CD4-positive, CD25-positive, alpha-beta regulatory T cell (primary cell): Measurements from ENCODE around the gene MAZ. TPM values are rescaled to one million over a fixed set of nuclear protein-coding genes. Genes with fewer than 3 reads are reported as not detected.
"Not testable (repeated sequence)": the region's sequence is repeated elsewhere in the genome, so short reads cannot be mapped to it uniquely, and the experiment has no call there.

Experiments used
- ATAC-seq, 2 donors: fragments of 150-1000 bp; cut with Tn5 transposase; one replicate each; pipeline ENCODE4 v1.10.0; 2021; ENCODE audit warnings: low read depth in 2 of 2, moderate number of reproducible peaks in 2 of 2, moderate library complexity in 1 of 2
- DNase-seq, 3 donors: peaks; one replicate each; pipeline versions ENCODE4 v3.0.0 to v3.0.0-alpha.2; 2012 to 2022; ENCODE audit warnings: mixed read lengths in 1 of 3
- H3K27ac ChIP-seq: one replicate; pipeline ENCODE4 v1.7.0; 2013; ENCODE audit warnings: mild to moderate bottlenecking, low read length; ENCODE audit not compliant: insufficient read depth, poor library complexity, severe bottlenecking
- H3K27me3 ChIP-seq: one replicate; pipeline ENCODE4 v1.7.0; 2013; ENCODE audit warnings: low read length; ENCODE audit not compliant: control insufficient read depth, insufficient read depth
- H3K36me3 ChIP-seq: one replicate; pipeline ENCODE4 v1.7.0; 2013; ENCODE audit warnings: mild to moderate bottlenecking, low read length, moderate library complexity; ENCODE audit not compliant: control insufficient read depth, insufficient read depth
- H3K4me1 ChIP-seq: 2 replicates; pipeline ENCODE4 v1.7.0; 2013; ENCODE audit warnings: mild to moderate bottlenecking, low read length; ENCODE audit not compliant: insufficient read depth, control insufficient read depth, poor library complexity, severe bottlenecking
- H3K4me3 ChIP-seq: one replicate; pipeline ENCODE4 v1.7.0; 2013; ENCODE audit warnings: low read depth, mild to moderate bottlenecking, low read length, moderate library complexity
- H3K9me3 ChIP-seq, 2 experiments: 1 replicate in 1 of 2; 2 replicates in 1 of 2; pipeline ENCODE4 v1.7.0; 2013; ENCODE audit warnings: low read length in 2 of 2, mild to moderate bottlenecking in 1 of 2, moderate library complexity in 1 of 2; ENCODE audit not compliant: control insufficient read depth in 2 of 2
- H3K27ac Mint-ChIP-seq, 3 donors: one replicate each; pipeline ENCODE4 v1.8.0; 2020 to 2022; ENCODE audit warnings: mild to moderate bottlenecking in 3 of 3, mixed read lengths in 3 of 3, moderate library complexity in 2 of 3
- H3K27me3 Mint-ChIP-seq: one replicate; pipeline ENCODE4 v1.8.0; 2022; ENCODE audit warnings: mild to moderate bottlenecking, mixed read lengths
- H3K36me3 Mint-ChIP-seq: one replicate; pipeline ENCODE4 v1.8.0; 2020; ENCODE audit warnings: mixed read lengths
- H3K4me1 Mint-ChIP-seq, 4 donors: one replicate each; pipeline ENCODE4 v1.8.0; 2020 to 2022; ENCODE audit warnings: mixed read lengths in 4 of 4, mild to moderate bottlenecking in 1 of 4
- H3K4me3 Mint-ChIP-seq, 4 donors: one replicate each; pipeline ENCODE4 v1.8.0; 2020 to 2022; ENCODE audit warnings: mild to moderate bottlenecking in 4 of 4, mixed read lengths in 4 of 4, moderate library complexity in 3 of 4
- H3K9me3 Mint-ChIP-seq, 7 donors: one replicate each; pipeline ENCODE4 v1.8.0; 2020 to 2022; ENCODE audit warnings: mixed read lengths in 7 of 7, mild to moderate bottlenecking in 3 of 7, moderate library complexity in 2 of 7
- polyA plus RNA-seq, 4 donors: library from polyadenylated mRNA; unstranded; fragments of 300-500 nt; fragmentation: Illumina TruSeq; gene quantifications; one replicate each; pipeline ENCODE4 v1.2.3, GENCODE V29; 2021
- total RNA-seq: library from RNA; stranded (reverse); gene quantifications from one replicate; pipeline ENCODE4 v1.2.3, GENCODE V29; 2022

Gene MAZ
- total and polyA plus RNA-seq, 5 donors from 2014 or later, result 36.9 to 224 (median 47.0) TPM

DNA sequence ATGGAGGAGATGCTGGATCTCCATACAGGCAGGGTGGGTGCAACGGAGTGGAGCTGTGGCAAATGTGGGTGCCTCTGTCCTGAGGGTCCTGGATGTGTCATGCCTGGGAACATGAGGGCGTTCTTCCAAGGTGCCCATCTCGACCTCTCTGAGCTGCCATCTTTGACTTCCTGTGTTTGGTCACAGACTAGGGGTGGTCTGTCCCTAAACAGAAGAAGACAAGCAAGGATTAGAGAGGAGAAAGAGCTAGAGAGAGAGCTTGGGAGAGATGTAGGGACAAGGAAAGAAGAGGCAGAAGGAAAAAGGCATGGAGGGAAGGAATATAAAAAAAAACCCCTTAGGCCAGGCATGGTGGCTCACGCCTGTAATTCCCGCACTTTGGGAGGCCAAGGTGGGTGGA, 31.6 kb upstream of the MAZ start:
- Histone ChIP-seq H3K9me3 (no peaks in the 10 kb centered on the region), H3K27me3 (no peaks in the 10 kb centered on the region), H3K27ac (no peak overlapping the region), H3K4me1 (no peaks in the 10 kb centered on the region), H3K4me3 (no peak overlapping the region), H3K36me3 (no peaks in the 10 kb centered on the region)
- Mint-ChIP-seq H3K27ac (peak overlapping the region in 2 of 3 donors; percentile 76 to 91), H3K27me3 (peaks cover 10% of the 10 kb centered on the region), H3K4me1 (peaks cover 0 to 16% (median 4%) of the 10 kb centered on the region in 4 donors), H3K9me3 (peaks cover 0 to 3% (median 0%) of the 10 kb centered on the region in 7 donors), H3K4me3 (no peak overlapping the region), H3K36me3 (no peaks in the 10 kb centered on the region)
- no peak for ATAC-seq
- DNase-seq, result no peak

DNA sequence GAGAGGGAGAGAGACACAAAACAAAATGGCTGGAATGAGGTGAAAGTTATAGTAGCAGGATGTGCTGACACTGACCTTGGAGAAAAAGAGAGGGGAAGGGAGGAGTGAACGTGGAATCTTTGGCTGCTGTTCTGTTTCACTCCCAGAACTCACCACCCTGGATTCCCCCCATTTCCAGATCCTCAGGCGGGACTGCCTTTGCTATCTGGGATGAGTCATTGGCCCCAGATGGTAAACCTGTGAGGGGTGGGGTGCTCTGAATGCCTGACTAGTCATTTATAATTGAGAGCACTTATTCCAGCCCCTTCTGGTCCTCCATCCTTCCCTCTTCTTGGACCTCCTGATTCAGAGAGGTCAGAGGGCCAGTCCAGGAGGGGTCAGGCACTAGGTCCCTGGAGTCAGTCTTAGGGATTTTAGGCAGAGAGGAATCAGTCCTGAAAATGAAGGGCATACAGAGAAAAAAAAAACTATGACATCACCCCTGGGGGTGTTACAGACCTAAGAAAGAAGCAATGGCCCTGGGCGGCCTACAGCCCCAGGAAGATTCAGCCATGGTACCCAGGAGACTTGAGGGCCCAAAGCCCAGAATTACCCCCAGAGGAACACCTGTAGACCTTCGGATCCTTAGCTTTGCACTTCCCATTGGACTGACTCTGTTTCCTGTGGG, 30.5 kb upstream of the MAZ start:
- Histone ChIP-seq H3K27me3 (no peaks in the 10 kb centered on the region), H3K4me3 (no peak overlapping the region), H3K27ac (no peak overlapping the region), H3K36me3 (no peaks in the 10 kb centered on the region), H3K9me3 (no peaks in the 10 kb centered on the region), H3K4me1 (no peaks in the 10 kb centered on the region)
- peaks cover 0 to 11% (median 1%) of the 10 kb centered on the region in 4 donors for H3K4me1 Mint-ChIP-seq
- H3K27me3 Mint-ChIP-seq, result peaks cover 10% of the 10 kb centered on the region
- no peak for ATAC-seq
- H3K4me3 Mint-ChIP-seq, result no peak overlapping the region
- H3K9me3 Mint-ChIP-seq, result peaks cover 0 to 3% (median 0%) of the 10 kb centered on the region in 7 donors
- no peak for DNase-seq
- H3K27ac Mint-ChIP-seq, result no peak overlapping the region
- H3K36me3 Mint-ChIP-seq, result no peaks in the 10 kb centered on the region

DNA sequence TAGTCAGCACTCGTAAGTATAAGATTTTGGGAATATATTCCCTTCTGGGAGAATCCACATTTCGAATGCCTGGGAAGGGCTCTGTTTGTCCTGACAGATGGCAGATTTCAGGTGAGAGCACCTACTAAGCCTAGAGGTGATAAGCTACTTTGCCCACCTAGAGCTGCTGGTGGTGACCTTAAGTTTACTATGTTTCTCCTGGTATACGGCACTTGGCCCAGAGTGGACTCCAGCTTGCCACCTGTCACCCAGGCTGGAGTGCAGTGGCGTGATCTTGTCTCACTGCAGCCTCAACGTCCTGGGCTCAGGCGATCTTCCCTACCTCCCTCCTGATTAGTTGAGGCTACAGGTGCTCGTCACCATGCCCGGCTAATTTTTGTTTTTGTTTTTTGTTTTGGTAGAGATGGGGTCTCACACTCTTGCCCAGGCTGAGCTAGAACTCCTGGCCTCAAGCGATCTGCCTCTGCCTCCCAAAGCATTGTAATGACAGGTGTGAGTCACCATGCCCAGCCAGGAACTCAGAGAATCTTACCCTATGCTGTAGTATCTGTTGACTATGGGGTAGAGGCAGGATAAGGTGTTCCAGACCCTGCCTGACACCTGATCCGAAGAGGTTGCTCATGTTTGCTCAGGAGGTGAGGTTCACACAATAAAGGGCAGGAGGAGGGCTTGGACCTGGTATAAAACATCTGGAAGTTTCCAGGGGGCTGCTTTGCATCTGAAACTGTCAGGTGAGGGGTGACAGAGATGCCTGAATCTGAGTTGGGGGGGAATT, 28.6 kb upstream of the MAZ start, which contains the start of gene ZG16:
ZG16 (plus strand) TSS at position 681 of the 775 bp plus-strand sequence. CDS start 1,011 bp downstream, outside the sequence.
- Histone ChIP-seq H3K36me3 (no peaks in the 10 kb centered on the region), H3K9me3 (no peaks in the 10 kb centered on the region), H3K4me3 (no peak within 1 kb of the TSS), H3K27me3 (peaks cover 2% of the 10 kb centered on the region), H3K4me1 (no peaks in the 10 kb centered on the region), H3K27ac (no peak within 1 kb of the TSS)
- H3K4me1 Mint-ChIP-seq, result peaks cover 0 to 11% (median 3%) of the 10 kb centered on the region in 4 donors
- H3K36me3 Mint-ChIP-seq, result no peaks in the 10 kb centered on the region
- DNase-seq (no peak), ATAC-seq (no peak)
- H3K27ac Mint-ChIP-seq, result peak within 1 kb of the TSS in 2 of 3 donors; percentile 17 to 65
- no peak within 1 kb of the TSS for H3K4me3 Mint-ChIP-seq
- peaks cover 0 to 2% (median 0%) of the 10 kb centered on the region in 7 donors for H3K9me3 Mint-ChIP-seq
- H3K27me3 Mint-ChIP-seq, result peaks cover 11% of the 10 kb centered on the region

DNA sequence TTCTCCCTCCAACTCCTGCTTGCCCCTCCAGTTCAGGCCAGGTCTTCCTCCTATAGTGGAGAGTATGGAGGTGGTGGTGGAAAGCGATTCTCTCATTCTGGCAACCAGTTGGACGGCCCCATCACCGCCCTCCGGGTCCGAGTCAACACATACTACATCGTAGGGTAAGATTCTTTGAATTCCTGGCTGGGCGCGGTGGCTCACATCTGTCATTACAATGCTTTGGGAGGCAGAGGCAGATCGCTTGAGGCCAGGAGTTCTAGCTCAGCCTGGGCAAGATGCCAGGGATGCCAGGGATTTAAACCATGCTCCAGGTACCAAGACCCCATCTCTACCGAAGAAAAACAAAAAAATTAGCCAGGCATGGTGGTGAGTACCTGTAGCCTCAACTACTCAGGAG, 26.9 kb upstream of the MAZ start:
- no peak overlapping the region for H3K4me3 ChIP-seq
- no peak for ATAC-seq
- no peak for DNase-seq
- peaks cover 21% of the 10 kb centered on the region for H3K27me3 Mint-ChIP-seq
- H3K36me3 ChIP-seq, result no peaks in the 10 kb centered on the region
- H3K4me3 Mint-ChIP-seq, result no peak overlapping the region
- no peaks in the 10 kb centered on the region for H3K9me3 Mint-ChIP-seq
- H3K4me1 Mint-ChIP-seq, result peaks cover 3 to 17% (median 9%) of the 10 kb centered on the region in 4 donors
- H3K36me3 Mint-ChIP-seq, result no peaks in the 10 kb centered on the region
- H3K27ac ChIP-seq, result no peak overlapping the region
- H3K27ac Mint-ChIP-seq, result no peak overlapping the region
- H3K4me1 ChIP-seq, result peaks cover 3% of the 10 kb centered on the region
- no peaks in the 10 kb centered on the region for H3K9me3 ChIP-seq
- H3K27me3 ChIP-seq, result peaks cover 2% of the 10 kb centered on the region

DNA sequence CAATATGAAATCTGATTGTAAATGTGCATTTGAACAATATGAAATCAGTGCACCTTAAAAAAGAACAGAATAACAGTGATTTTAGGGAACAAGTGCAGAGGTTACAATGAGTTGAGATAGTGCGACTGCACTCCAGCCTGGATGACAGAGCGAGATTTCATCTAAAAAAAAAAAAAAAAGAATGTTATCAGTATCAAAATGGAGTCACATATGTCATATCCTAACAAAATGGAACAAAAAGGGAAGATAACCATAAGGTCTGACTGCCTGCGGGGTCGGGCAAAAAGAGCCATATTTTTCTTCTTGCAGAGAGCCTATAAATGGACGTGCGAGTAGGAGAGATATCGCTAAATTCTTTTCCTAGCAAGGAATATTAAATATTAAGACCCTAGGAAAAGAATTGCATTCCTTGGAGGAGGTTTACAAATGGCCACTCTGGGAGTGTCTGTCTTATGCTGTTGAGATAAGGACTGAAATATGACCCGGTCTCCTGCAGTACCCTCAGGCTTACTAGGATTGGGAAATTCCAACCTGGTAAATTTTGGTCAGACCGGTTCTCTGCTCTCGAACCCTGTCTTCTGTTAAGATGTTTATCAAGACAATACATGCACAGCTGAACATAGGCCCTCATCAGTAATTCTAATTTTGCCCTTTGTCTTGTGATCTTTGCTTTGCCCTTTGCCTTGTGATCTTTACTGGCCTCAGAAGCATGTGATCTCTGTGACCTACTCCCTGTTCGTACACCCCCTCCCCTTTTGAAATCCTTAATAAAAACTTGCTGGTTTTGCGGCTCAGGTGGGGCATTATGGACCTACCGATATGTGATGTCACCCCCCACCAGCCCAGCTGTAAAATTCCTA, 23.0 kb upstream of the MAZ start:
- not testable (repeated sequence) for H3K36me3 ChIP-seq, H3K4me3 ChIP-seq, H3K27ac Mint-ChIP-seq, H3K9me3 Mint-ChIP-seq, H3K36me3 Mint-ChIP-seq, H3K4me3 Mint-ChIP-seq, DNase-seq, ATAC-seq, H3K27me3 ChIP-seq, H3K27ac ChIP-seq, H3K9me3 ChIP-seq
- peaks cover 15% of the 10 kb centered on the region for H3K4me1 ChIP-seq
- Mint-ChIP-seq H3K27me3 (peaks cover 21% of the 10 kb centered on the region), H3K4me1 (peaks cover 10 to 21% (median 13%) of the 10 kb centered on the region in 4 donors)

DNA sequence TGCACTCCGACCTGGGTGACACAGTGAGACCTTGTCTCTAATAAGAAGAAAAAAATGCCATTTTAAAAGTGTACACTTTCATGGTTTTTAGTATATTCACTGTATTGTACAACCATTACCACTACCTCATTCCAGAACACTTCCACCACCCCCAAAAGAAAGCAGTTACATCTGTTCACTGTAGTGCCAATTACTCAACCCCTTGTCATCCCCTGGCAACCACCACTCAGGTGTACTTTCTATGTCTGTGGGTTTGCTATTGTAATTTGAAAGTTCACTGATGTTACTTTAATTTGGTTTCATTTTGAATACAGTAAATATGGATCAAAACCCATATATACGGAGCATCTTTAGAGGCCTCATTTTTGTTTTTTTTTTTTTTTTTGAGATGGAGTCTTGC, 22.2 kb upstream of the MAZ start:
- Mint-ChIP-seq H3K36me3 (no peaks in the 10 kb centered on the region), H3K4me1 (peaks cover 10 to 24% (median 13%) of the 10 kb centered on the region in 4 donors)

DNA sequence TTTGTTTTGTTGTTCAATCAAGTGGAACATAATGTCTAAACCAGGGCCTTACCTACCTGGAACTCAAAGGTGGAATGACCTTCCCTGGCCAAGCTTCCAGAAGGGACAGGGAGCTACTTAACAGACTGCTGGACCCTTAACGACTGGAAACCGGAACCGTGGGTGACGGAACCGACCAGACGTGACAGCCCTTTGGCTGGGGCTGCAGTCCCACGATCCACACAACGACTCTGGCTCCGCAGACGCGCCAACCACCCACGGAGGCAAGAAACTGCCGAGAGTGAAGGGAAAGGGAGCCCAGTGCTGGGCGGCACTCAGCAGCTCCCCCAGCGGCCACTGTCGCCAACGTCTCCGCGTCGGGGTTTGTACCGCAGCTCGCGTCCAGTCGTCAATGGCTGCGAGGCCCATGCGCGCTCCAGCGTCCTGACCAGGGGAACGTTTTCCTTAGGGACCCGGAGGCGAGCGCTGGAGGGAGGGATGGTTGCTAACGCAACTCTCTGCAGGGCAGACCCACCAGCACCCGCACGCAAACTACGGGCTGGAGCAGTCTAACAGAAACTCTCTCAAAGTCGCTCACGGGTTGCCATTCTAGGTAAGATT, 21.3 kb upstream of the MAZ start:
- Histone ChIP-seq H3K27ac (no peak overlapping the region), H3K36me3 (no peaks in the 10 kb centered on the region)
- peaks cover 10 to 28% (median 15%) of the 10 kb centered on the region in 4 donors for H3K4me1 Mint-ChIP-seq

More for the DNA sequence above, 22.2 kb upstream of the MAZ start:
- ATAC-seq (peak; percentile 26 to 55), DNase-seq (peak in 1 of 3 donors; percentile 51)
- Mint-ChIP-seq H3K27ac (peak overlapping the region; percentile 26 to 79 (median 78)), H3K9me3 (no peaks in the 10 kb centered on the region), H3K4me3 (peak overlapping the region in 1 of 4 donors; percentile 4), H3K27me3 (peaks cover 15% of the 10 kb centered on the region)
- H3K4me1 ChIP-seq, result peaks cover 15% of the 10 kb centered on the region
- peak overlapping the region; percentile 40 for H3K4me3 ChIP-seq
- H3K27ac ChIP-seq, result no peak overlapping the region
- no peaks in the 10 kb centered on the region for H3K36me3 ChIP-seq
- H3K9me3 ChIP-seq, result no peaks in the 10 kb centered on the region
- H3K27me3 ChIP-seq, result peaks cover 2% of the 10 kb centered on the region

More for the DNA sequence above, 21.3 kb upstream of the MAZ start:
- Mint-ChIP-seq H3K27ac (peak overlapping the region; percentile 77 to 79 (median 78)), H3K9me3 (no peaks in the 10 kb centered on the region), H3K4me3 (peak overlapping the region; percentile 71 to 80 (median 78)), H3K36me3 (no peaks in the 10 kb centered on the region), H3K27me3 (peaks cover 15% of the 10 kb centered on the region)
- ATAC-seq, result peak; percentile 86 to 90
- Histone ChIP-seq H3K4me1 (peaks cover 21% of the 10 kb centered on the region), H3K9me3 (no peaks in the 10 kb centered on the region), H3K27me3 (peaks cover 2% of the 10 kb centered on the region), H3K4me3 (peak overlapping the region; percentile 60)
- peak; percentile 56 to 80 (median 70) for DNase-seq
